Measurements from ENCODE around the gene EXOC6B.

The EXOC6B gene

GRCh38 chr2:72330652-72331051, 495.2 kb downstream of the EXOC6B start:
- no peak for FAIRE-seq

DNA sequence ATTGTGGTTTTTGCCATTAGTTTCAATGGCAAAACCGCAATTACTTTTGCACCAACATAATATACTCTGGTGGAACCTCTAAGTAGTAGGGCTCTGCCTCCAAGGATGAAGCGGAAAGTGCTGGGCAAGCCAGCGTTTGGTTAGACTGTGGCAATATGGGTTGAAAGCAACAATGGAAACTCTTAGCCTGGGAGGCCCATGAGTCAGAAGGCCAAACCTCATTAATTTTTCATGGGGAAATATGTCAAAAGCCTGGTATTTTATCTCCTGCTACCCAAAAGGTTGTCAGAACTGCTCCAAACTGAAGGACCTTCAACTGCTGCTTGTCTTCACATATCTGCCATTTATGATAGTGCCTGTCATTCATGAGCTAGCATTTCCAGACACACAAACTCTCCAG, 499.1 kb downstream of the EXOC6B start:
- FAIRE-seq = no peak

DNA sequence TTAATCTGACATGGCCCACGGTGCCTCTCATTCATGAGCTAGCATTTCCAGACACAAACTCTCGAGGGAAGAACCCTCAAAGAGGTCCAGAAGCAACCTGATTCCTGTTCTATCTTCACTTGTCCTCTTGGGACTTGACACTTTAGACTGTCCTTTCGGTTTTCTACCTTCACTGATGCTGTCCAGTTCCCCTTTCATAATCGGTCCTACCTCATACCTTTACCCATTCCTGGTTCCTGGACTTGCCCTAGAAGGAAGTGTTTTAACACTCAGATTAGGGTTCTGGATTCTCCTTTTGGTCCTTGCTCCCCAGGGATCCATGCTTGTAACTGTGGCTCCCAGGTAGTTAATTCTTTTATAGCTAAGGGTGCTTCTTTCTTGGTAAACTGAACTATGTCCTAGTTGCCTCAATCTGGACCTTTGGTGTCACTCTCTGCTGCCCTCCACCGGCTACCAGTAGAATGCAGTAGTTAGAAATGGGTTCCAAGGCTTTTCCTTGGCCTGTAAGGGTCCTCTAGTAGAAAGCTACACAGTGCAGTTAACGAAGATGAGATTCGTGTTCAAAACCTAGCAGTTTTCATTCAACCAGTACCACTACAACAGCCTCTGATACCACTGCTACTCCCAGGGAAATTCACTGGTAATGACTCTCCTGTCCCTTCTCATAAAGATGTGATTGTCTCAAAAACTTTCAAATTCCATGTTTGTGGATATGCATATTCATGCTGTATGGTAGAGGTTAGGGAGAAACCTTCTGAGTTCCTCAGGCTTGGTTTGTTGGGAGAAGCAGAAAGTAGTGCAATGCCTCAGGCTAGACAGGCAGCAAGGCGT, 500.0 kb downstream of the EXOC6B start:
- FAIRE-seq = no peak

DNA sequence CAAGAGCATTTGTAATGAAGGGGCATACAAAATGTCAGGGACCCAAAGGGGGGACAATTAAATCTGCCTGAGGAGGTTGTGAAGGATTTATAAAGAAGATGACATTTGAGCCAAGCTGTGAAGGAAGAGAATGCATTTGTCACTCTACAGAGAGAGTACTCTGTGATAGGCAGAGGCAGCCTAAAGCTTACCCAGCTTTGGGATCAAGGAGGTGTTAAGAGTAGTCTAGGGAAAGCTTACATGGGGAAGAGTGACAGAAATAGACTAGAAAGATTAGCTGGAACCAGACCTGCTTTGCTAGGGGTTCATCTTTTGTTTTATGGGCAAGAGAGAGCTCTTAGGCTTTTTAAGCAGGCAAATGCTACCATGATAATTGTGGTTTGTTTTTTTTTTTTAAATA, 509.1 kb downstream of the EXOC6B start:
- no peak for FAIRE-seq

DNA sequence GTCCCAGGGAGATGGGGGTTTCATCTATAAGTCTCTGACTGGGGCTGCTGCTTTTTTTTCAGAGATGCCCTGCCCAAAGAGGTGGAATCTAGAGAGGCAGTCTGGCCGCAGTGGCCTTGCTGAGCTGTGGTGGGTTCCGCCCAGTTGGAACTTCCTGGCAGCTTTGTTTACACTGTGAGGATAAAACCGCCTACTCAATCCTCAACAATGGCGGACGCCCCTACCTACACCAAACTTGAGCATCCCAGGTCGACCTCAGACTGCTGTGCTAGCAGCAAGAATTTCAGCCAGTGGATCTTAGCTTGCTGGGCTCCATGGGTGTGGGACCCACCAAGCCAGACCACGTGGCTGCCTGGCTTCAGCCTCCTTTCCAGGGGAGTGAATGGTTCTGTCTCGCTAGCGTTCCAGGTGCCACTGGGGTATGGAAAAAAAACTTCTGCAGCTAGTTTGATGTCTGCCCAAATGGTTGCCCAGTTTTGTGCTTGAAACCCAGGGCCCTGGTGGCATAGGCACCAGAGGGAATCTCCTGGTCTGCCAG, 525.6 kb downstream of the EXOC6B start:
- FAIRE-seq = no peak

DNA sequence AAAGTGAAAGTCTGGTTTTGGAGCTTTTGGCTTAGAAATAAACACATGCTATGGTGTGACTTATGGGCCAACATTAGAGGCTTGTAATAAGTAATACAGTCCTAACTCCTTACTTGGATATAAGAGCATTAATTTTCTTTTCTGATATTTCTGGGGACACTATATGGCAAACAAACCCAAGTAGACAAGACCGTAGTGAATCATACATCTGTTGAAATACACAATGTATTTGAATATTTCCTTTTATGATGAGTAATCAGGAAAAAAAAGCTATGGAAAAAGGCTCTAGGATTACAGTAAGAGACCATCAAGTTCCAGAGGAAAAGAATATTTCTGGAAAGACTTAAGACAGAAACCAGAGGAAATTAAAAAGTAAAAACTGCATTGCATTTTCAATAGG, 532.2 kb downstream of the EXOC6B start:
- no peak for FAIRE-seq

DNA sequence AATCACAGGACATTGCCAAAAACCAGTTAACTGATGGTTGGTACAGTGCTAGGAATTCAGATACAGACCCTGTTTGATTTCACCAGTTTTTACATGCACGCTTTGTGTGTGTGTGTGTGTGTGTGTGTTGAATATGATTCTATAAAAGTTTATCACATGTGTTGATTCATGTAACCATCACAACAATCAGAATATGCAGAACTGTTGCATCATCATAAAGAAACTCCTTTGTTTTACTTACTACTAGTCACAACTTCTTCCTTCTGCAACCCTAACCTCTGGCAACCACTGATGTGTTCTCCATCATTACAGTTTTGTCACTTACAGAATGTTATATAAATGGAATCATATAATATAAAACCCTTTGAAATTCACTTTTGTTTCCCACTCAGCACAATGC, 533.4 kb downstream of the EXOC6B start:
- FAIRE-seq = no peak

- no peak for FAIRE-seq
These were observed 534.8 kb downstream of the EXOC6B start for GRCh38 chr2:72291059-72291458.

- FAIRE-seq = no peak
These were observed 536.1 kb downstream of the EXOC6B start for GRCh38 chr2:72289736-72290135.

DNA sequence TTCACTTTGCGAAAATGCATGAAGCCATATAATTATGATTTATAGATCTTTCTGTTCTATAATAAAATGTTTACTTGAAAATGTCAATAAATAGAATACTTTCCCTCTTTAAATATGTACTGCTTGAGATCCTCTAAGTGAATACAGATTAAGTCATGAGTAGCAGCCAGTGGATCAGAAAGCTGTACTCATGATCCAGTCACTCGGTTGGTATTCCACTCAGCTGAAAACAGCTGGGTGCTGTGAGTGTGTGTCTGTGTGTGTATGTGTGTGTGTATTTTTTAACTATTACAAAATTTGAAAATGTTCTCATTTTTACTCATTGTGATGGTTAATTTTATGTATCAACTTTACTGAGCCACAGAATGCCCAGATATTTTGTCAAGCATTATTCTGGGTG, 536.5 kb downstream of the EXOC6B start:
- FAIRE-seq = no peak

- peak; percentile 21 for FAIRE-seq
These were observed 547.8 kb downstream of the EXOC6B start for GRCh38 chr2:72278046-72278445.

DNA sequence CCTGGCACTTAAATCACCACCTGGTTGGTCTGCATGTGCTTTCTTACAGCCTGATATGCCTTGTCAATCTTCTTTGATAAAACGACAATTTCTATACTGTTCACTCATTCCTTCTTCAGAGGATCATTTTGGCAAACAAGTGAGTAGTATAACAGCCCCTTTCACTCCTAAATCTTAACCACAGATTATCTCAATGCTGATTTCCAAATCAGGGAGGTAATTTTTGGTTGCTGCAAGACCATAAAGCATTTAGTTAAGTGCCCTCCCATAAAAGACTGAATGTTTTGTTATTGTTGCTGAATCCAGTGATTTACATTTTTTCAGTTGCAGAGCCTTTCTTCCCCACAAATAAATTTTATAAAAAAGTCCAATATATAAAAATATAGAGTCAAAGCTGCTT, 549.0 kb downstream of the EXOC6B start:
- FAIRE-seq = no peak

- no peak for FAIRE-seq
These were observed 549.5 kb downstream of the EXOC6B start for GRCh38 chr2:72276356-72276755.

- FAIRE-seq = no peak
These were observed 550.7 kb downstream of the EXOC6B start for GRCh38 chr2:72275084-72275483.

DNA sequence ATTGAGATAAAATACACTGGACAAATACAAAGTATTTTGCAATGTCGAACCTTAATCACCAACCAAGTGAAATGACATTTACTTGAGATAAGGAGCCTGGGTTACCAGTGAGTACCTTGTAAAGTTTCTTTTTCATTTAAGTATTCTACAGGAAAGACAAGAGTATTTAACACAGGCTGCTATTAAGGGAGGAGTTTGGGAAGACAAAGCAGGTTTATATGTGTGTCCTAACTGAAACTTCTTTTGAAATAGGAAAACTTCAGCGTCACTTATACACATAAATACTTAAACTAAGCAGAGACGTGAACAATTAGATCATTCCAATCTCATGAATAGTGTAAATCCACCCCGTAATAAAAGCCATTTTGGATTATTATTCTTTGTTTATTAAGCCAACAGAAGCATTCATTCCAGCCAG, 551.4 kb downstream of the EXOC6B start:
- FAIRE-seq = peak; percentile 27

GRCh38 chr2:72273384-72273783, 552.4 kb downstream of the EXOC6B start:
- FAIRE-seq = no peak

- no peak for FAIRE-seq
These were observed 553.8 kb downstream of the EXOC6B start for GRCh38 chr2:72271766-72272641.

GRCh38 chr2:72271276-72271614, 554.6 kb downstream of the EXOC6B start:
- no peak for FAIRE-seq

DNA sequence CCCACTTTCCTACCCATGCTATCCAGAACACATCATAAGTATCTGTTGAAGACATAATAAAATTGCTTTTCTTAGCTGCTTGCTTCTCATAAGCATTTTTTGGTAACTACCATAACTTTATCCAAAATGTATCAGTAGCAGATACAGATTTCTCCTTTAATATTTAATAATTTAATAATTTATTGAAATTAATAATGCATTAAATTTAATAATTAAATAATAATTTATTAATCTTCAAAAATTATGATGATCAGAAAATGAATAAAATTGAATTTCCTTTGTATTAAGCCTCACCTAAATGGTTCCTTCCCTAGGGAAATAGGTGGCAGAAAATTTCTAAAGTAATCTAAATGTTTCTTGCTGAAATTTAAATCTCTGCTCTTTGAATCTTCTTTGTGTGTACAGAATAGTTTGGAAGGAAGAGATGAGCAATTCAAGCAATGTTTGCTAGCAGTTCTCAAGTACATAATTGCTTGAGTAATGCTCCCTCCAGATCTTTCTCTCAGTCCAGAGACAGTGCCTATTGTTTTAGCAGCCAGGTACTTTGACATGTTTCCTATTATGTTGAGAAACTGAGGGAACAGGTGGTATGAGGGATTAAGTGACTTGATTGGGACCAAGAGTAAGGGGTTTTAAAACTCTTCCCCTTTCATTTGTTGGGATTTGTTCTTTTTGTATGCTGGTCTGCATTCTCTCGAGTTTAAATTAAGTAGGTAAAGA, 555.1 kb downstream of the EXOC6B start:
- no peak for FAIRE-seq

DNA sequence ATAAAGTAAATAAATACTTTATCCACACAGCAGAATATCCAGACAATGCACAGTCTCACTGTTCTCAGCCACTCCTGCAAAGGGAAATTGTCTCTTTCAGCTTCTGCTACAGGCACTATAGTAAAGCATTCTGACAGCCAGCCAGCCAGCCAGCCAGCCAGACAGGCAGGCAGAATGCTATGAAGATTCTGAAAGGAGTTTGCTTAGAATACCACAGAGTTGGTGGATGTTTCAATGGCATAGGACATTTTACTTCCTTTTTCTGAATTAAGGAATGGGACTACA, 562.1 kb downstream of the EXOC6B start:
- FAIRE-seq = no peak

GRCh38 chr2:72263043-72263775, 562.6 kb downstream of the EXOC6B start:
- no peak for FAIRE-seq

- FAIRE-seq = no peak
These were observed 564.8 kb downstream of the EXOC6B start for GRCh38 chr2:72261076-72261475.

DNA sequence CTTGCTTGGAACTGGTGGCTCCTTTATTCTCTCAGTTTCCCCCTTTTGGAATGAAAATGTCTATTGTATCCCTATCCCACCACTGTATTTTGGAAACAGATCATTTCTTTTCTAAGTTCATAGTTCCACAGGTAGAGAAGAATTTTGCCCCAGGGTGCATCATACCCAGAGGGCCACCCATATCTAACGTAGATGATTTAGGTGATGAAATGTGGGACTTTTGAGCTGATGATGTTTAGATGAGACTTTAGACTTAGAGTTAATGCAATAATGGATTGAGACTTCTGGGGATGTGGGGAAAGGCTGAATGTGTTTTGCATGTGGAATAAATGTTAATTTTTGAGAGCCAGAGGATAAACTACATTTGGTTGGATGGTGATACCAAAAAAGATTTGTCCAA, 570.3 kb downstream of the EXOC6B start:
- no peak for FAIRE-seq

All from islet of Langerhans (tissue), 1 donor.